GM18508 (cell line): ENCODE results near the gene MRPL41.
"Not testable (repeated sequence)": the region's sequence is repeated elsewhere in the genome, so short reads cannot be mapped to it uniquely, and the experiment has no call there.

Experiments
- ATAC-seq: cut with Tn5 transposase; IDR thresholded peaks from one replicate; pipeline ENCODE4 v1.9.1; 2021; ENCODE audit warnings: moderate number of reproducible peaks; ENCODE audit not compliant: insufficient read depth, unreplicated experiment

Gene MRPL41

DNA sequence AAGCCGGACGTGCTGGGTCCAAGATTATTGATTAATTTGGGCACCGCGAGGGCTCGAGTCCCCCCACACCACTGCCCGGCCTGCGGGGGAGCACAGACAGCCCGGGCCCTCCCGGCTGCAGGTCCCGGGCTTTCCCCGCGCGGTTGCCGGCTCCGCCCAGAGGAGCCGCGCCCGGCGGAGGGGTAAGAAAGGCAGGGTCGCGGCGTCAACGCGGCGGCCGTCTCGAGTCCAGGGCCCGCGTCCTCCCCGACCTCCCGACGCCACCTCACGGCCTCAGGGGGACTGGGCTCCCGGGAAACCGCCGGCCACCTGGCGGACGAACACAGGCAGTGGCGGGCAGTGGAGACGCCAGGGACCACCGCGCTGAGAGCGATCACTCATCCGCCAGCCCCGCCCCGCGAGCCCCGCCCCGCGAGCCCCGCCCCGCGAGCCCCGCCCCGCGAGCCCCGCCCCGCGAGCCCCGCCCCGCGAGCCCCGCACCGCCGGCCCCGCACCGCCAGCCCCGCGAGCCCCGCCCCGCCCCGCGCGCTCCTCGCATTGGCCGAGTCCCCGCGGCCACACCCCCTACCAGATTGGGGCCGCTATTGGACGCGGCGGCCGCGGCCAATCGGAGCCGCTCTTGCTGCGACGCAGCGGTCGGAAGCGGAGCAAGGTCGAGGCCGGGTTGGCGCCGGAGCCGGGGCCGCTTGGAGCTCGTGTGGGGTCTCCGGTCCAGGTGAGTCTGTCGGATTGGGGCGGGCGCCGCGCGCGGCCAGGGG lies at the start of gene MRPL41:
Gene MRPL41, plus strand, starts transcription at position 616 of the 758 bp plus-strand sequence. CDS start 203 bp downstream, outside the sequence.
- ATAC-seq, result no peak

- no peak for ATAC-seq
These were observed 49.4 kb upstream of the MRPL41 start for GRCh38 chr9:137502008-137502911.

GRCh38 chr9:137504432-137504777 lies 47.3 kb upstream of the MRPL41 start:
- ATAC-seq, result no peak

DNA sequence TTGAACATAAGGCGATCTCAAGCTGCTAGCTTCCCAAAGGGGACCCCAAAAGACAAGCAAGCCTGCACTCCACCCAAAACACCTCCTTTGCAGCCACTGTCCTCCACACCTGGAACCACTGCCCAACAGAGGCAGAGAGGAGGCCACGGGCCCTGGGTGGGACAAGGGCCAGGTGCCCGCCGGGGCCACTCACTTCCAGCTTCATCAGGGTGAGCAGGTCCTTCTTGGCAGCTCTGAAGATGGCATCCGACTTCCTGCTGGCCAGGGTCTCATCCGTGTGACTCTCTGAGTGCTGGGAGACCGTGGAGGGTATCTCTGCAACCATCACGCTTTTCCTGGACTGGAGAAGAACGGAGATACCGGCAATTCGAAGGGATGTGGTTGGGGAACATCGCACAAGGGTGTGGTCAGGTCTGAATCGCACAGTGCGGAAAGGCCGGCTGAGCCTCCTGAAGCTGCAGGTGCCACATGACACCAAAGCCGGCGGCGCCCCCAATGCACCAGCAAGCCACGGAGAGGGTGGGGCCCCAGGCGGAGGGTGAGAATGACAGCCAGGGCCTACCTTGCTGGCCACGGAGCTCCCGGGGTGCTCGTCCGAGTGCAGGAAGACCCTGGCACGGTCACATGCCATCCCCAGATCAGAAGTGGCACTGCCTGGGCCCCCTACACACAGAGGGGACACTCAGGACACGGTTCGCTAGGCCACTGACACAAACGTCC lies 46.1 kb upstream of the MRPL41 start:
- no peak for ATAC-seq

DNA sequence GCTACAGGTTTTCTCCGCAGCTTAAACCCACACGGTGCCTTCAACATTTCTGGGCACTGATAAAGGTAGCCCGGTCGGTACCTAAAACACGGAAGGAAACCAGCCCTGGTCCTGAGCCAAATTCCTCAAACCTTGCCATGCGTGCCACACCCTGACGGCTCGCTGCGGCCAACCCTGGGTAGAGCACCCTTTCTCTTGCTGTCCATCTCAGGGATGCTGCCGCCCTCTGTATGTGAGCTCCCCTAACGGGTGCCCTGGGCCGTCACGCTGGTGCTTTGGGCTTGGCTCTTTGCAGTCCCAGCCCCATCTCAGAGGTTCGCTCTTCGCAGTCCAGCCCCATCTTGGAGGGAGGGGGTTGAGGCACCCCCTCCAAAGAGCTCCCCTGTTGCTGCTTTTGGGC lies 45.4 kb upstream of the MRPL41 start:
- no peak for ATAC-seq

GRCh38 chr9:137506702-137507171 lies 44.9 kb upstream of the MRPL41 start:
- no peak for ATAC-seq

DNA sequence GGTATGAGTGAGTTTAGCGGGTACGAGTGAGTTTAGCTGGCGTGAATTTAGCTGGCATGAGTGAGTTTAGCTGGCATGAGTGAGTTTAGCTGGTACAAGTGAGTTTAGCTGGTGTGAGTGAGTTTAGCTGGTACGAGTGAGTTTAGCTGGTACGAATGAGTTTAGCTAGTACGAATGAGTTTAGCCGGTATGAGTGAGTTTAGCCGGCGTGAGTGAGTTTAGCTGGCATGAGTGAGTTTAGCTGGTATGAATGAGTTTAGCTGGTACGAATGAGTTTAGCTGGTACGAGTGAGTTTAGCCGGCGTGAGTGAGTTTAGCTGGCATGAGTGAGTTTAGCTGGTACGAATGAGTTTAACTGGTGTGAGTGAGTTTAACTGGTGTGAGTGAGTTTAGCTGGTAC lies 42.5 kb upstream of the MRPL41 start:
- ATAC-seq, result no peak

DNA sequence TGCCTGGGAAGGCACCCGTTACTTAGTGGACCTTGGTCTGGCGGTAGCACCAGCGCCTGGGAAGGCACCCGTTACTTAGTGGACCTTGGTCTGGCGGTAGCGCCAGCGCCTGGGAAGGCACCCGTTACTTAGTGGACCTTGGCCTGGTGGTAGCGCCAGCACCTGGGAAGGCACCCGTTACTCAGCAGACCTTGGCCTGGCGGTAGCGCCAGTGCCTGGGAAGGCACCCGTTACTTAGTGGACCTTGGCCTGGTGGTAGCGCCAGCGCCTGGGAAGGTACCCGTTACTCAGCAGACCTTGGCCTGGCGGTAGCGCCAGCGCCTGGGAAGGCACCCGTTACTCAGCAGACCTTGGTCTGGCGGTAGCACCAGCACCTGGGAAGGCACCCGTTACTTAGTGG lies 40.6 kb upstream of the MRPL41 start:
- ATAC-seq, result not testable (repeated sequence)

DNA sequence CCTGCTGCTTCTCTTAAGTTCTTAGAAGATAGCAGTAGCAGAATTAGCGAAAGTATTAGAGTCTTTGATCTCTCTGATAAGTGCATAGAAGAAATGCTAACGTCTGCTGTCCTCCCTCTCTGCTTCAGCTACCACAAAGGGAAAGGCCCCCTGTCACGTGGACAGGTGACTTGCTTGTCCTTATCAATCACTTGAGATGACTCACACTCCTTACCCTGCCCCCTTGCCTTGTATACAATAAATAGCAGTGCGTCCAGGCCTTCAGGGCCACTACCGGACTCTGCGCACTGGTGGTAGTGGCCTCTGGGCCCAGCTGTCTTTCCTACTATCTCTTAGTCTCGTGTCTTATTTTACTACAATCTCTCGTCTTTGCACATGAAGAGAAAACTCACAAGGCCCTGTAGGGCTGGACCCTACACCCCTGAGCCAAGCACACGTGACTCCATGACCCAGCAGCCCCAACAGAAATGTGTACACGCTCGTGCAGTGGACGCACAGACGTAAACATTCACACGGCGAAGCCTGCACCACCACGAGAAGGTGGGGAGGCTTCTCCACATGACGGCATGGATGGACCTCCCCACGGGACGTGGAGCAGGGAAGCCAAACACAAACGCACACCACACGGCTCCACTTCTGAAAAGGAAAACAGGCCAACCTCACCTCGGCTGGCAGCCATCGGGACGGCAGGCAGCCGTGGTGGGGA lies 39.8 kb upstream of the MRPL41 start:
- no peak for ATAC-seq

DNA sequence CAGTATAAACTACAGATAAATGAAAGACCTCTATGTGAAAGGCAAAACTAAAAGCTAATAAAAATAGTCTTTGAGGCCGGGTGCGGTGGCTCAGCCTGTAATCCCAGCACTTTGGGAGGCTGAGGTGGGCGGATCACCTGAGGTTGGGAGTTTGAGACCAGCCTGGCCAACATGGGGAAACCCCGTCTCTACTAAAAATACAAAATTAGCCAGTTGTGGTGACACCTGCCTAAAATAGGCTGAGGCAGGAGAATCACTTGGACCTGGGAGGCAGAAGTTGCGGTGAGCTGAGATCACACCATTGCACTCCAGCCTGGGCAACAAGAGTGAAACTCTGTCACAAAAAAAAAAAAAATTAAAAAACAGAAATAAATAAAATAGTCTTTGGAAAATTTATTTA lies 38.5 kb upstream of the MRPL41 start:
- ATAC-seq, result not testable (repeated sequence)

DNA sequence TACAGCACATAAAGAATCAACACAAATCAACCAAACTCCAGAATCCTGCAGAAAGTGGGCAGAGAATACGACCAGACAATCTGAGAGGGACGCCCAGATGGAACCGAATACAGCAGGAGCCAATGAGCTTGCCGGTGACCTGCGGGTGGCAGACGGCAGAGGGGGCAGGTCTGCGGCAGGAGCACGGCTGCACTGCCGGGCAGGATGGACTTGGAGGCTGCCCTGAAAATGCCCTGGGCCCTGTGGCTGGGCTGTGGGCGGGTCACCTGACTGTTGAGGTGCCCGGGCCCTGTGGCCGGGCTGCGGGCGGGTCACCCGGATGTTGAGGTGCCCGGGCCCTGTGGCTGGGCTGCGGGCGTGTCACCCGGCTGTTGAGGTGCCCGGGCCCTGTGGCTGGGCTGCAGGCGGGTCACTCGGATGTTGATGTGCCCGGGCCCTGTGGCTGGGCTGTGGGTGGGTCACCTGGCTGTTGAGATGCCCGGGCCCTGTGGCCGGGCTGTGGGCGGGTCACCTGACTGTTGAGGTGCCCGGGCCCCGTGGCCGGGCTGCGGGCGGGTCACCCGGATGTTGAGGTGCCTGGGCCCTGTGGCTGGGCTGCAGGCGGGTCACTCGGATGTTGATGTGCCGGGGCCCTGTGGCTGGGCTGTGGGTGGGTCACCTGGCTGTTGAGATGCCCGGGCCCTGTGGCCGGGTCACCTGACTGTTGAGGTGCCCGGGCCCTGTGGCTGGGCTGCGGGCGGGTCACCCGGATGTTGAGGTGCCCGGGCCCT lies 37.7 kb upstream of the MRPL41 start:
- ATAC-seq, result not testable (repeated sequence)

DNA sequence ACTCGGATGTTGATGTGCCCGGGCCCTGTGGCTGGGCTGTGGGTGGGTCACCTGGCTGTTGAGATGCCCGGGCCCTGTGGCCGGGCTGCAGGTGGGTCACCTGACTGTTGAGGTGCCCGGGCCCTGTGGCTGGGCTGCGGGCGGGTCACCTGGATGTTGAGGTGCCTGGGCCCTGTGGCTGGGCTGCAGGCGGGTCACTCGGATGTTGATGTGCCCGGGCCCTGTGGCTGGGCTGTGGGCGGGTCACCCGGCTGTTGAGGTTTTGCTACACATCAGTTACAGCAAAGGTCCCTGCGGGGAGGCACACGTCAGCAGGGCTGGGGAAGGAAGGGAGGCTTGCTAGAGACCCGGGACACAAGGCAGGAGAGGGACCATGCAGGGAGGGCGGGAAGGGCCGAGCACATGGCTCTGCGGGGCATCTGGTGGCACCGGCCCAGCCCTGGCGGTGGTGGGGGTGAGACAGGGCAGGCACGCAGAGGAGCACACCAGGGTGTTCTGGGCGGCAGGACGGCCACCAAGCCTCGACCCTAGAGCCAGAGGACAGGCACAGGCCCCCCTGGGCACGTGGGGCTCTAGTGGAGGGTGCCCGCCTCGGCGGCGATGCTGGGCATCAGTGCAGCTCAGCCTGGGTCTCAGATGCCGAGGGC lies 36.9 kb upstream of the MRPL41 start:
- ATAC-seq, result no peak

DNA sequence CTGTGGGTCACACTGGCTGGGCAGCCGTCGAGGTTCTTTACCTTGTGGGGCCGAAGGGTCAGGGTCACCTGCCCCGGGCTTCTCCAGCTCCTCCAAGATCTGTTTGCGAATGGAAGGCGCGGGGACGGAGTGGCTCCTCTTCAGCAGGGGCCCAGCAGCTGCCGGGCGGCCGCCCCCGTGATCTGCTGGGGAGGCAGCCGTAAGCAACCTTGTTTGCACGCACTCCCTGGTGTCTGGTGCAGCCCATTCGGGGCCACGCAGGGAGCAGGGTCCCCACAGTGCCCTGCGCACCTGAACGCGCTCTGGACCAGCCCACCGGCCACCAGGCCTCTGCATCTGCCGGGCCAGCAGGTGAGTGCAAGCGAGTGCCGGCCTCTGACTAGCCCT lies 36.3 kb upstream of the MRPL41 start:
- ATAC-seq, result no peak

DNA sequence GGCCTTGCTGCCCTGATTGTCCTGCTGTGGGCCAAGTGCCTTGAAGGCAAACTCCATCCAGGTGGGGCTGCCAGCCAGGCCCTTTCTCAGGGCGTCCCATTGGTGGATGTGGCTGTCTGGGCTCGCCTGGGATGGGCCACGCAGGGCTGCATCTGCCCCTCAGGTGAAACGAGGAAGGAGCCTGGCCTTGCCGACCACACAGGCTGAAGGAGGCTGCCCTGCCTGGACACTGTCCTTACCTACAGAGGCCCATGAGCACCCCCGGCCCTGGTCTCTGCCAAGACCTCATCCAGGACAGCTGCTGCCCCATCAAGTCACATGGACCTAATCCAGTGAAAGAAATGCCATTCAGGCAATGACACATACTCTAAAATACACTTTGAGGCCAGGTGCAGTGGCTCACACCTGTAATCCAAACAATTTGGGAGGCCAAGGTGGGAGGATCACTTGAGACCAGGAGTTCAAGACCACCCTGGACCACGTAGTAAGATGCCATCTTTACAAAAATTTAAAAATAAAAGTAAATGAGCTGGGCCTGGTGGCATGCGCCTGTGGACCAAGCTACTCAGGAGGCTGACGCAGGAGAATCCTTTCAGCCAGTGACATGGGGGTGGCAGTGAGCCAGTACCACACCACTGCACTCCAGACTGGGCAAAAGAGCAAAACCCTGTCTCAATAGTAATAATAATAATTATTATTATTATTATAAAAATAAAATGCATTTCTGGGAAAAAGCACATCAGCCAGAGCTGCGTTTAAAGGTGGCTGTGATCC lies 35.3 kb upstream of the MRPL41 start:
- no peak for ATAC-seq

GRCh38 chr9:137518661-137519459 lies 32.8 kb upstream of the MRPL41 start:
- ATAC-seq, result not testable (repeated sequence)

GRCh38 chr9:137519553-137519952 lies 32.1 kb upstream of the MRPL41 start:
- no peak for ATAC-seq

DNA sequence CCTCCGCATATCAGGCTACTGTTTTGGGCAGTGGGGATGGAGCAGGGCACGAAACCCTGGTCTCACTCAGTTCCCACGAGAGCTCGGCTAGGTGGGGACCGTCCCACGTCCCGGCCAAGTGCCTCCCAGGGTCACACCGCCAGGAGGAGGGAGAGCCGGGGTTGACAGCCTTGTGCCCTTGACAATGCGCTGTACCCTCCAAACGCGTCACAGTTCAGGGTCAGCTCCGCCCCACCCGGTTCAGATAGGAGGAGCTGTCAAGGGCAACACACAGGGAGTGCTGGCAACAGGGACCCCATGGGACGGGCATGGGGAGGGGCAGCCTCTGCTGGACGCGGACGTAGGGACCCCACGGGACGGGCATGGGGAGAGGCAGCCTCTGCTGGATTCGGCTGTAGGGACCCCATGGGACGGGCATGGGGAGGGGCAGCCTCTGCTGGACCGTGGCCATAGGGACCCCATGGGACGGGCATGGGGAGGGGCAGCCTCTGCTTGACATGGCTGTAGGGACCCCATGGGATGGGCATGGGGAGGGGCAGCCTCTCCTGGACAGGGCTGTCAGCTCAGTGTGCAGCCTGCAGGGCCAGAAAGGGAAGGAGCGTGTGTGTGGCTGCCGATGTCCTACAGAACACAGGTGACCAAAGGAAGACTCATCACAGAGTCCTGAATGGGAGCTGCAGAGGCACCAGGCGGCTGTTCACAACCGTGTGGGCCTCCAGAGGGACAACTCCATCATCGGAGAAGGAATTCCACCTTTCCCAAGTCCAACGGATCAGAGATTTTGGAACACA lies 30.9 kb upstream of the MRPL41 start:
- ATAC-seq, result no peak
